Neural cell (in vitro differentiated cells): ENCODE measurements around the gene FNDC8. TPM values are rescaled to one million over a fixed set of nuclear protein-coding genes. Genes with fewer than 3 reads are reported as not detected.

Experiments
- H2AFZ ChIP-seq: fragments of 200-600, 300-800 bp; sonication (generic), shearing (Covaris generic); 2 replicates; pipeline ENCODE4 v1.6.0; 2014; ENCODE audit warnings: low read depth, mild to moderate bottlenecking, antibody characterized with exemption, low read length, moderate library complexity
- H3F3A ChIP-seq: fragments of 200-600 bp; shearing (Covaris generic); 2 replicates; pipeline ENCODE4 v1.6.1; 2016; ENCODE audit warnings: mild to moderate bottlenecking, moderate library complexity, mixed read lengths, antibody characterized with exemption, low read length; ENCODE audit not compliant: insufficient read depth, poor library complexity, severe bottlenecking
- H3K27ac ChIP-seq: fragments of 200-600, 300-800 bp; sonication (generic), shearing (Covaris generic); 2 replicates; pipeline ENCODE4 v1.5.1; 2014; ENCODE audit warnings: mild to moderate bottlenecking, low read length, moderate library complexity
- H3K27me3 ChIP-seq: fragments of 300-800, 200-600 bp; sonication (generic), shearing (Covaris generic); 2 replicates; pipeline ENCODE4 v1.6.0; 2014; ENCODE audit warnings: mild to moderate bottlenecking, low read depth, low read length, moderate library complexity; ENCODE audit not compliant: insufficient read depth
- H3K36me3 ChIP-seq: fragments of 300-800, 200-600 bp; sonication (generic), shearing (Covaris generic); 2 replicates; pipeline ENCODE4 v1.5.1; 2014; ENCODE audit warnings: mild to moderate bottlenecking, antibody characterized with exemption, low read length, moderate library complexity; ENCODE audit not compliant: insufficient read depth
- H3K4me2 ChIP-seq: fragments of 300-800, 200-600 bp; sonication (generic), shearing (Covaris generic); 2 replicates; pipeline ENCODE4 v1.6.0; 2014; ENCODE audit warnings: mild to moderate bottlenecking, low read length
- H3K4me3 ChIP-seq: fragments of 300-800, 200-600 bp; sonication (generic), shearing (Covaris generic); 2 replicates; pipeline ENCODE4 v1.5.1; 2014; ENCODE audit warnings: mild to moderate bottlenecking, low read length, moderate library complexity
- H3K79me2 ChIP-seq: fragments of 200-600 bp; shearing (Covaris generic); replicated peaks from 2 replicates; pipeline ENCODE4 v1.6.0; 2014; ENCODE audit warnings: mild to moderate bottlenecking, low read length, moderate library complexity; ENCODE audit not compliant: insufficient read depth
- H3K9ac ChIP-seq: fragments of 300-800, 200-600 bp; sonication (generic), shearing (Covaris generic); 2 replicates; pipeline ENCODE4 v1.6.1; 2016; ENCODE audit warnings: mild to moderate bottlenecking, low read length, mixed read lengths
- H3K9me2 ChIP-seq: fragments of 200-600 bp; shearing (Covaris generic); 2 replicates; pipeline ENCODE4 v1.6.1; 2016; ENCODE audit warnings: mild to moderate bottlenecking, low read length, mixed read lengths; ENCODE audit not compliant: insufficient read depth
- H3K9me3 ChIP-seq: fragments of 200-600, 300-800 bp; sonication (generic), shearing (Covaris generic); 2 replicates; pipeline ENCODE4 v1.6.1; 2016; ENCODE audit warnings: mild to moderate bottlenecking, mixed run types, low read length, moderate library complexity, mixed read lengths
- H4K20me1 ChIP-seq: fragments of 200-600 bp; shearing (Covaris generic); 2 replicates; pipeline ENCODE4 v1.6.1; 2016; ENCODE audit warnings: mild to moderate bottlenecking, mixed run types; ENCODE audit not compliant: insufficient read depth
- CTCF ChIP-seq: fragments of 450-650 bp; IDR thresholded peaks from 2 replicates; pipeline ENCODE4 v1.5.1; 2014; ENCODE audit warnings: antibody characterized with exemption, mild to moderate bottlenecking, moderate library complexity; ENCODE audit not compliant: poor library complexity, severe bottlenecking
- EP300 ChIP-seq: fragments of 450-650 bp; conservative IDR thresholded peaks from 2 replicates; pipeline ENCODE4 v1.6.1; 2014; ENCODE audit warnings: antibody characterized with exemption, mild to moderate bottlenecking, moderate library complexity; ENCODE audit not compliant: poor library complexity, severe bottlenecking
- EZH2 ChIP-seq: fragments of 200-600, 300-800 bp; shearing (Covaris generic), sonication (generic); IDR thresholded peaks from 2 replicates; pipeline ENCODE4 v1.6.1; 2014; ENCODE audit warnings: antibody characterized with exemption, low read length, borderline replicate concordance, mild to moderate bottlenecking; ENCODE audit not compliant: insufficient read depth, poor library complexity, severe bottlenecking
- MXI1 ChIP-seq: fragments of 450-650 bp; conservative IDR thresholded peaks from 2 replicates; pipeline ENCODE4 v1.6.1; 2014; ENCODE audit warnings: antibody characterized with exemption, mild to moderate bottlenecking; ENCODE audit not compliant: poor library complexity, severe bottlenecking
- POLR2AphosphoS5 ChIP-seq: IDR thresholded peaks from 2 replicates; pipeline ENCODE4 v1.6.1; 2012
- RAD21 ChIP-seq: fragments of 450-650 bp; conservative IDR thresholded peaks from 2 replicates; pipeline ENCODE4 v1.6.1; 2014; ENCODE audit warnings: antibody characterized with exemption, mild to moderate bottlenecking, moderate library complexity
- REST ChIP-seq: IDR thresholded peaks from 2 replicates; pipeline ENCODE4 v1.6.1; 2012; ENCODE audit warnings: borderline replicate concordance
- SMC3 ChIP-seq: fragments of 450-650 bp; conservative IDR thresholded peaks from 2 replicates; pipeline ENCODE4 v1.6.1; 2014; ENCODE audit warnings: antibody characterized with exemption, mild to moderate bottlenecking, moderate library complexity; ENCODE audit not compliant: poor library complexity
- TAF1 ChIP-seq: IDR thresholded peaks from 2 replicates; pipeline ENCODE4 v1.6.1; 2012; ENCODE audit warnings: low read depth
- polyA plus RNA-seq: library from polyadenylated mRNA; depleted of rRNA; stranded (reverse); fragments of >200 nt; gene quantifications from 2 replicates; pipeline ENCODE4 v1.2.3, GENCODE V29; 2014

The FNDC8 gene
- polyA plus RNA-seq, 1 donor from 2014 or later: not detected

- H3K27me3 ChIP-seq: no peaks in the 10 kb centered on the region
- H3K9me3 ChIP-seq: no peaks in the 10 kb centered on the region
- H3K4me3 ChIP-seq: peak overlapping the region; percentile 42
- no peaks in the 10 kb centered on the region for H4K20me1 ChIP-seq
- no peaks in the 10 kb centered on the region for H3K9me2 ChIP-seq
- TF ChIP-seq POLR2AphosphoS5 (no peak), RAD21 (no peak), REST (no peak), EZH2 (no peak), EP300 (peak; percentile 76)
- no peaks in the 10 kb centered on the region for H3K36me3 ChIP-seq
- H3K79me2 ChIP-seq: no peaks in the 10 kb centered on the region
- H3K9ac ChIP-seq: no peak overlapping the region
- no peak overlapping the region for H2AFZ ChIP-seq
- no peaks in the 10 kb centered on the region for H3F3A ChIP-seq
- H3K4me2 ChIP-seq: peak overlapping the region; percentile 16
- peak overlapping the region; percentile 26 for H3K27ac ChIP-seq
These were observed 47.3 kb upstream of the FNDC8 start for GRCh38 chr17:35073991-35074627.

- Histone ChIP-seq H2AFZ (no peak overlapping the region), H4K20me1 (no peaks in the 10 kb centered on the region), H3K4me3 (peak overlapping the region; percentile 42), H3F3A (no peaks in the 10 kb centered on the region), H3K36me3 (no peaks in the 10 kb centered on the region), H3K9me3 (no peaks in the 10 kb centered on the region), H3K9me2 (no peaks in the 10 kb centered on the region), H3K27ac (peak overlapping the region; percentile 26), H3K27me3 (no peaks in the 10 kb centered on the region), H3K79me2 (no peaks in the 10 kb centered on the region), H3K9ac (no peak overlapping the region), H3K4me2 (peak overlapping the region; percentile 16)
- no peak for TF ChIP-seq RAD21
- TF ChIP-seq MXI1: no peak
- TF ChIP-seq EP300: no peak
- TF ChIP-seq CTCF: no peak
- no peak for TF ChIP-seq TAF1
- TF ChIP-seq EZH2: no peak
- TF ChIP-seq POLR2AphosphoS5: no peak
- no peak for TF ChIP-seq SMC3
- TF ChIP-seq REST: no peak
These were observed 46.4 kb upstream of the FNDC8 start for GRCh38 chr17:35074711-35075707.
